ENCODE results near the gene ITGB5.

- no peak for TF ChIP-seq EP300 (IDR thresholded peaks at IDR 0.05)
- TF ChIP-seq CTCF (IDR thresholded peaks at IDR 0.05): no peak
- no peak for TF ChIP-seq HDAC2 (IDR thresholded peaks at IDR 0.05)
- no peak for TF ChIP-seq E2F6 (IDR thresholded peaks at IDR 0.05; ENCODE audit: borderline replicate concordance, low read depth)
These were observed 146.1 kb downstream of the ITGB5 start for GRCh38 chr3:124741027-124741426.
